Choroid plexus epithelial cell (primary cell): ENCODE results near the gene KCTD16.
A peak's percentile ranks its signal among the peaks of the same experiment; 100 is the strongest.

Experiments used
- DNase-seq: peaks from one replicate; pipeline ENCODE4 v3.0.0-alpha.2; 2010; ENCODE audit warnings: low read depth
- H3K4me3 ChIP-seq: 2 replicates; pipeline ENCODE4 v1.5.1; 2011; ENCODE audit warnings: low read depth, mild to moderate bottlenecking, control low read depth, low read length, moderate library complexity
- CTCF ChIP-seq: conservative IDR thresholded peaks from 2 replicates; pipeline ENCODE4 v1.5.1; 2011; ENCODE audit warnings: low read depth, mild to moderate bottlenecking, control low read depth, inconsistent platforms, low read length, moderate library complexity

The KCTD16 gene

GRCh38 chr5:144422018-144422727 is 251.5 kb downstream of the KCTD16 start:
- no peak for DNase-seq
- no peak for TF ChIP-seq CTCF
- H3K4me3 ChIP-seq: no peak overlapping the region

DNA sequence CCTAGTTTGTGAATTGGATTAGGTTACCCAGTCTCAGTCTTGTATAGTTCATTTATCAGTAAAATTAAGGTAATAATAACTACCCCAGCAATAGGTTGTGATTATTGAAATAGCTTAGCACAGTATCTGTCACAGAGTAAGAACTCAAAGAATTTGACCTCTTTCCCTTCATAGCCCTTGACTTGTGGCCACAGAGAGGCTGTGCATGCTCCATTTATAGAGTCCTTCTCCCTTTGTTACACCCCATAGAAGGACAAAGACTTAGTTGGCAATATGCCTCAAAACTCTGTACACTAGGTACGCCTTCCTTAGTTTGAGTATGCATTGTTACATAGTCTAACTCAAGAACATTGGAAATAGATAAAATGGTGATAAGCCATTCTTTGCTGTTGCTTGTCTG is 257.2 kb downstream of the KCTD16 start:
- H3K4me3 ChIP-seq: no peak overlapping the region
- peak; percentile 5 for DNase-seq
- no peak for TF ChIP-seq CTCF

DNA sequence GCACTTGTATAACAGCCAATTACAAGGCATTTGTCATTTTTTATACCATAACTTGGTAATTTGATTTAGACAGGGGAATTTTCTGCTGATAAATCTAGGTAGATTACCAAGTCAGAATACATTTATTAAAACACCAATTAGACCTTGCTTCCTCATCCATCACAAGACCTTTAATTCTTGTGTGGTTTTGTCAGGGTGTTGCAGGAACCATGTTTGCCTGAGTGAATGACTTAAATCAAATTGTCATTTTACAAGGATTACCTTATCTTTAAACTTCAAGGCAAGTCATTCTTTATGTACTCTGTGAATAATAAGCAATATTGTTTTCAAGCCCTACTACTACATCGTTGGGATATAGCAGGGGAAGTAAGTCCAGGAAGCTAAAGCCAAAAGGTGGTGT is 257.7 kb downstream of the KCTD16 start:
- H3K4me3 ChIP-seq: no peak overlapping the region
- TF ChIP-seq CTCF: no peak
- DNase-seq: no peak

GRCh38 chr5:144429405-144429804 is 258.7 kb downstream of the KCTD16 start:
- no peak for DNase-seq
- H3K4me3 ChIP-seq: no peak overlapping the region
- no peak for TF ChIP-seq CTCF

DNA sequence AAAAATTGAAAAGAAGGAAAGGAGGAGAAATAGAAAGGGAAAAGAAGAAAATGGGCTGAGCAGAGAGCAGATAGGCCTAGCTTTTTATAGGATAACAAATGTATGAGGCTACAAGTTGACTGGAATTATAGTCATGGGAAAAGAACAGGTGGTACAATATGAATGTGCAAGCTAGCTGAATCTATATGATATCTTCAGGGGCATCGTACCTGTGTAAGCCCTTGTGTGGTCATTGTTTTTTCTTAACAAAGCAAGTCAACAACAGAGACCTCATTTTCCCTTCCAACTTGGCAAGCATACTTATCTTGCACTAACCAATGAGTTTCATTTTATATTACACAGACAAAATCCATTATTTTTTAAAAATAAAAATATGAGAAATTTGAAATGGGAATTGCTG is 259.2 kb downstream of the KCTD16 start:
- TF ChIP-seq CTCF: no peak
- DNase-seq: no peak
- H3K4me3 ChIP-seq: no peak overlapping the region

GRCh38 chr5:144433140-144433822 is 262.6 kb downstream of the KCTD16 start:
- no peak for TF ChIP-seq CTCF
- DNase-seq: no peak
- H3K4me3 ChIP-seq: no peak overlapping the region

- no peak for TF ChIP-seq CTCF
- no peak overlapping the region for H3K4me3 ChIP-seq
- DNase-seq: no peak
Observed at GRCh38 chr5:144433893-144434292, 263.2 kb downstream of the KCTD16 start.
